Subcutaneous abdominal adipose tissue (tissue), 5 donors: ENCODE data around the gene NRP2.

Source experiments
- H3K27ac ChIP-seq: one replicate; pipeline ENCODE4 v1.7.0; 2013; ENCODE audit warnings: low read depth, mild to moderate bottlenecking, inconsistent platforms, low read length, moderate library complexity
- H3K27me3 ChIP-seq, 5 donors: one replicate each; pipeline ENCODE4 v1.7.0; 2013; ENCODE audit warnings: low read length in 5 of 5, inconsistent platforms in 1 of 5; ENCODE audit not compliant: control insufficient read depth in 5 of 5, insufficient read depth in 4 of 5
- H3K36me3 ChIP-seq, 5 donors: one replicate each; pipeline ENCODE4 v1.7.0; 2013; ENCODE audit warnings: low read length in 5 of 5; ENCODE audit not compliant: control insufficient read depth in 5 of 5, insufficient read depth in 5 of 5
- H3K4me1 ChIP-seq, 5 donors: one replicate each; pipeline ENCODE4 v1.7.0; 2013; ENCODE audit warnings: low read length in 5 of 5, mild to moderate bottlenecking in 3 of 5, moderate library complexity in 1 of 5; ENCODE audit not compliant: control insufficient read depth in 5 of 5, insufficient read depth in 5 of 5
- H3K4me3 ChIP-seq, 5 donors: one replicate each; pipeline ENCODE4 v1.7.0; 2013; ENCODE audit warnings: low read length in 5 of 5, low read depth in 1 of 5
- H3K9ac ChIP-seq, 5 donors: one replicate each; pipeline ENCODE4 v1.7.0; 2013; ENCODE audit warnings: low read length in 5 of 5, mild to moderate bottlenecking in 4 of 5, moderate library complexity in 3 of 5
- H3K9me3 ChIP-seq, 5 donors: one replicate each; pipeline ENCODE4 v1.7.0; 2013; ENCODE audit warnings: low read length in 5 of 5; ENCODE audit not compliant: control insufficient read depth in 5 of 5
- donor health status: healthy.
- donor health status: healthy.
- donor health status: healthy.
- donor health status: healthy.
- donor health status: healthy.

Gene NRP2

DNA sequence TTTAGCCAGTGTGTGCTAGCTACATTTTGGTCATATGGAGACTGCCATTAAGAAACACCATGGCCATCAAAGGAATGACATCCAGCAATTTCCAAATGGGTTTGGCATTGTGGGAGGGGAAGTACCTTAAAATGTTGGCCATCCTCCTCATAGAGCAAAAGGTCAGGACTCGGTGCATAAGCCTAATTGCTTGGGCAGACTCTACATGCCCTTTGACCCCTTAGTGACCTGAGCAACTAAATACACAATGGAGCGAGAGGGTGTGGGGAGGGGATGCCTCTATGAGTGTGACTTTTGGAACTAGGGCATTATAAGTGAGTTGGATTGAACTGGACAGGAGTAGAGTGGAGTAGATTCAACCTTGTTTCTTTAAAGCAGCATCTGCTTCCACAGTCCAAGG lies 44.9 kb downstream of the NRP2 start:
- peaks cover 11 to 83% (median 76%) of the 10 kb centered on the region in 5 donors for H3K36me3 ChIP-seq
- no peak overlapping the region for H3K9ac ChIP-seq
- no peaks in the 10 kb centered on the region for H3K9me3 ChIP-seq
- H3K27me3 ChIP-seq: no peaks in the 10 kb centered on the region
- no peak overlapping the region for H3K4me3 ChIP-seq
- H3K27ac ChIP-seq: no peak overlapping the region
- peaks cover 0 to 44% (median 33%) of the 10 kb centered on the region in 5 donors for H3K4me1 ChIP-seq

- Histone ChIP-seq H3K27ac (no peak overlapping the region), H3K27me3 (no peaks in the 10 kb centered on the region), H3K9me3 (no peaks in the 10 kb centered on the region), H3K36me3 (peaks cover 12 to 85% (median 75%) of the 10 kb centered on the region in 5 donors), H3K4me1 (peaks cover 0 to 38% (median 30%) of the 10 kb centered on the region in 5 donors), H3K4me3 (no peak overlapping the region), H3K9ac (no peak overlapping the region)
Observed at GRCh38 chr2:205728366-205728765, 46.1 kb downstream of the NRP2 start.

GRCh38 chr2:205730191-205730590 lies 47.9 kb downstream of the NRP2 start:
- peaks cover 0 to 51% (median 44%) of the 10 kb centered on the region in 5 donors for H3K4me1 ChIP-seq
- no peaks in the 10 kb centered on the region for H3K9me3 ChIP-seq
- no peaks in the 10 kb centered on the region for H3K27me3 ChIP-seq
- peaks cover 10 to 79% (median 67%) of the 10 kb centered on the region in 5 donors for H3K36me3 ChIP-seq
- peak overlapping the region; percentile 44 for H3K27ac ChIP-seq
- H3K4me3 ChIP-seq: no peak overlapping the region
- H3K9ac ChIP-seq: peak overlapping the region in 1 of 5 donors; percentile 26

DNA sequence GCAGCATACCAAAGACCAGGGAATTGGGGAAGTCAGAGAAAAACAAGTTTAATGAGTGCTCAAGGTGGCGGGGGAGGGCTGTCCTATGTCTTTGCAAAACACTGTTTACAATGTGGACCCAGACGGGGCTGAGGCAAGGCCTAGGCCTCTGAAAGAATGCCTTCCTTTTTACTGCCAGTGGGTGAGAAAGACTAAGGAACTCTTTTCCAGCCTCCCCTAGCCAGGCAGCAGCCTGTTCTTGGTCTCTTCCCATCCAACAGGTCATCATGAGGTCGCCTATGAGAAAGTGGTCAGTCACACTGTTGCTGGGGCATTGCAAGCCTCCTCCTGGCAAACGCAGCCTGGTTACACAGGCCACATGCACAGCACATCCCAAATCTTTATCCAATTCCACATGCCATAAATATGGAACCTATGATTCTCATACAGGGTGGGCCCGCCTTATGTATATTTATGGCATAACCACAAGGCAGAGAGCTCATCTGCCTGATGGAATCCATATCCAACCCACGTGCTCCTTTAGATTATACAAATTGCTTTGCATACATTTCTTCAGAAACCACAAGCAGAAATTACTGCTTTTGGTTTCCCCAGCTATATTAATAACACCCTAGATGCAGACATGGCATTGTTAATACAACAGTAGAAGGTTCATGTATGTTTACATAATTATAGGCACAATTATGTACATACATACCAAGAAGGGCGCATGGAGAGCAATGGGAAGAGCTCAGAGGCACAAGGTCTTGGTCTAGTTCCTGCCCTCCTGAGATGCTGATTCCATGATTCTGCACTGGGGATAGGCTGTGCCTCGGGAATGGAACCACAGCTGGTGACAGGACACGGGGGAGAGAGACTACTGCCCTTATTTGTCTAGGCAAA lies 48.6 kb downstream of the NRP2 start:
- Histone ChIP-seq H3K36me3 (peaks cover 10 to 71% (median 60%) of the 10 kb centered on the region in 5 donors), H3K27ac (peak overlapping the region; percentile 44), H3K4me1 (peaks cover 0 to 50% (median 43%) of the 10 kb centered on the region in 5 donors)

DNA sequence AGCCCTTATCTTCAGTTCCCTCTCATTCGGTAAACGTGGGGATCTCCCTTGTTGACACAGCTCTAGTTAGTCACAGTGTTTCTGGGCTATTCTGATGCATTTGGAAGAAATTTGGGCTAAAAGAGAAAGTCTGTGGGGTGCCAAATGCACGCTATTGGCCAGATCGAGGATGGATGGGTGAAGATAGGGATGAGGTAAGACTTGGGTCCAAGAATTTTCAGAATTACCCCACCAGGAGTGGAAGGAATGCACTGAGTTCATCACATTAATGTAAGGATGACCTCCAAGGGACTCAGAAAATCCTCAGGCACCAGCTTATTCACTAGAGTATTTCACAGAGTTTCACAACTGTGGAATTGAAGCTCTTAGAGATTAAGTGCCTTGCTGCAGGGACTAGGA lies 49.3 kb downstream of the NRP2 start:
- H3K4me1 ChIP-seq: peaks cover 0 to 44% (median 36%) of the 10 kb centered on the region in 5 donors

More for the DNA sequence above, 48.6 kb downstream of the NRP2 start:
- peak overlapping the region in 1 of 5 donors; percentile 26 for H3K9ac ChIP-seq
- no peaks in the 10 kb centered on the region for H3K27me3 ChIP-seq
- H3K9me3 ChIP-seq: no peaks in the 10 kb centered on the region
- peak overlapping the region in 1 of 5 donors; percentile 23 for H3K4me3 ChIP-seq

DNA sequence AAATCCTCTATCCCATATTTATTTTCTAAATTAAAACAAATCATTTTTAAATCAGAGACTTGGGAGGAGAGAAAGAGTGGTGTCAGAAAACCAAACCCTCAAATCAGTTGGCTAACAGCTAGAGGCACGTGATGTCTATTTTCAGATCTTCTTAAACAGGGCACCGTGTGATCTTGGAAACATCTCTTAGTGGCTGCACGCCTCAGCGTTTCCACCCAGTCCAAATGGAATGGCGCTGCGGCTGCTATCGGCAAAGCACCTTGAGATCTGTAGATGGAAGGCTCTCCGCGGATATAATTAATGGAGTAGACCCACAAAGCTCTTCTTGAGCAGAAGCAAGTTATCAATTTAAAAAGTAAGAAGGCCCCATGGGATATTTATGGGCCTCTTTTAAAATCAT lies 50.0 kb downstream of the NRP2 start:
- peak overlapping the region; percentile 51 for H3K27ac ChIP-seq
- H3K27me3 ChIP-seq: no peaks in the 10 kb centered on the region
- no peak overlapping the region for H3K4me3 ChIP-seq
- H3K9me3 ChIP-seq: no peaks in the 10 kb centered on the region
- no peak overlapping the region for H3K9ac ChIP-seq
- peaks cover 5 to 68% (median 46%) of the 10 kb centered on the region in 5 donors for H3K36me3 ChIP-seq
- H3K4me1 ChIP-seq: peaks cover 0 to 38% (median 33%) of the 10 kb centered on the region in 5 donors

More for the DNA sequence above, 49.3 kb downstream of the NRP2 start:
- Histone ChIP-seq H3K27ac (peak overlapping the region; percentile 51), H3K36me3 (peaks cover 8 to 68% (median 53%) of the 10 kb centered on the region in 5 donors), H3K4me3 (no peak overlapping the region), H3K27me3 (no peaks in the 10 kb centered on the region), H3K9me3 (no peaks in the 10 kb centered on the region), H3K9ac (no peak overlapping the region)

DNA sequence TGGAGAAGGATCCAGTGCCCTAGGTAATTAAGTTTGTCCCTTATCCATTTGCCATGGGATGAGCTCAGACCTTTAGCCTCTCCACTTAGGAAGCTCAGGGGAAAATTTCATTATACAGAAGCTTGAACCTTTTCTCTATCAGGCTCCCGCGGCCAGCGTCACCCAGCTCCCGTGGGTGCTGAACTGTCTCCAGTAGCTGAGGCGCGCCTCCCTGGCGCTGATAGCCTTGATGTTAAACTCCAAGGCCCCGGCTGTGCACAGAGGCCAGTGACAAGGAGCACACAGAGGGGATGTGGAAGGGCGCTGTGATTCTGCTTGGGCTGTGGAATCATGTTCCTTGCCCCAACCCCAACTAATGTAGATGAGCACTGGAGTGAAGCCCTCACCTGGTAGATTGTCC lies 50.8 kb downstream of the NRP2 start:
- Histone ChIP-seq H3K4me3 (no peak overlapping the region), H3K9me3 (no peaks in the 10 kb centered on the region), H3K27me3 (no peaks in the 10 kb centered on the region), H3K27ac (peak overlapping the region; percentile 16), H3K9ac (no peak overlapping the region), H3K36me3 (peaks cover 8 to 68% (median 45%) of the 10 kb centered on the region in 5 donors), H3K4me1 (peaks cover 0 to 38% (median 33%) of the 10 kb centered on the region in 5 donors)

DNA sequence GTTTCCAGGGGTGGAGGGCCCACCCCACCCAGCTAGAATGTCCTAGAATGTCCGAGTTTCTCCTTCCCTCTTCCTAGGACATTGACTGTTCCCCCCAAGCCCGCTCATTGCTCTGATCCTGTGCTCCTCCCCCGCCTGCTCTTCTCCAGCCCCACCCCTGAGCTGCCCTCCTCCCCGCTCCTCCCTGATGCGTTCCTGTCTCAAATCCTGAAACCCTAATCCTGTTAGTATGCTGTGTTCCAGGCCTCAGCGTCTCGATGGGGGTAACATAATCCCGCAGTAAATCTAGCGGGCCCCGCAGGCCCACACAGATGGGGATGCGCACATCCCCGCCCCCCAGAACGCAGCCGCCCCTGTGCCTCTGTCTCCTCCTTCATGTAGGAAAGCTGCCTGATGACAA lies 51.3 kb downstream of the NRP2 start:
- Histone ChIP-seq H3K9ac (no peak overlapping the region), H3K27ac (peak overlapping the region; percentile 16), H3K36me3 (peaks cover 8 to 68% (median 44%) of the 10 kb centered on the region in 5 donors), H3K9me3 (no peaks in the 10 kb centered on the region), H3K4me1 (peaks cover 0 to 38% (median 33%) of the 10 kb centered on the region in 5 donors), H3K27me3 (no peaks in the 10 kb centered on the region), H3K4me3 (no peak overlapping the region)

- peak overlapping the region in 1 of 5 donors; percentile 23 for H3K4me3 ChIP-seq
- peak overlapping the region; percentile 43 for H3K27ac ChIP-seq
- peaks cover 11 to 68% (median 43%) of the 10 kb centered on the region in 5 donors for H3K36me3 ChIP-seq
Observed at GRCh38 chr2:205734436-205735037, 52.2 kb downstream of the NRP2 start.

More at GRCh38 chr2:205734436-205735037, 52.2 kb downstream of the NRP2 start:
- Histone ChIP-seq H3K9ac (no peak overlapping the region), H3K27me3 (no peaks in the 10 kb centered on the region), H3K4me1 (peaks cover 0 to 34% (median 33%) of the 10 kb centered on the region in 5 donors), H3K9me3 (no peaks in the 10 kb centered on the region)
